HEK293 (cell line): ENCODE data around the gene STK11.
A peak's percentile ranks its signal among the peaks of the same experiment; 100 is the strongest.

Experiments used
- BCL11B ChIP-seq: fragments of 450-650 bp; formaldehyde crosslinking; IDR thresholded peaks from 2 replicates; pipeline ENCODE4 v1.5.1; 2016; ENCODE audit warnings: low read depth, missing biosample characterization, missing genetic modification characterization
- KLF16 ChIP-seq: fragments of 450-650 bp; formaldehyde crosslinking; IDR thresholded peaks from 2 replicates; pipeline ENCODE4 v1.5.1; 2017; ENCODE audit warnings: missing biosample characterization, missing genetic modification characterization
- KLF8 ChIP-seq: fragments of 450-650 bp; formaldehyde crosslinking; IDR thresholded peaks from 2 replicates; pipeline ENCODE4 v1.5.1; 2016; ENCODE audit warnings: missing biosample characterization, missing genetic modification characterization
- SCRT2 ChIP-seq: fragments of 450-650 bp; formaldehyde crosslinking; IDR thresholded peaks from 2 replicates; pipeline ENCODE4 v1.5.1; 2016; ENCODE audit warnings: missing biosample characterization, missing genetic modification characterization
- SP3 ChIP-seq: fragments of 450-650 bp; formaldehyde crosslinking; IDR thresholded peaks from 2 replicates; pipeline ENCODE4 v1.5.1; 2016; ENCODE audit warnings: missing biosample characterization, missing genetic modification characterization
- ZBTB48 ChIP-seq: fragments of 450-650 bp; formaldehyde crosslinking; IDR thresholded peaks from 2 replicates; pipeline ENCODE4 v1.5.1; 2016; ENCODE audit warnings: missing biosample characterization, missing genetic modification characterization
- ZBTB8A ChIP-seq: fragments of 450-650 bp; formaldehyde crosslinking; IDR thresholded peaks from 2 replicates; pipeline ENCODE4 v1.5.1; 2016; ENCODE audit warnings: missing biosample characterization, missing genetic modification characterization
- ZEB2 ChIP-seq: fragments of 450-650 bp; formaldehyde crosslinking; IDR thresholded peaks from 2 replicates; pipeline ENCODE4 v1.5.1; 2016; ENCODE audit warnings: missing biosample characterization, missing genetic modification characterization
- ZIC2 ChIP-seq: fragments of 450-650 bp; formaldehyde crosslinking; IDR thresholded peaks from 2 replicates; pipeline ENCODE4 v1.5.1; 2016; ENCODE audit warnings: missing biosample characterization, missing genetic modification characterization
- ZNF10 ChIP-seq: fragments of 450-650 bp; formaldehyde crosslinking; IDR thresholded peaks from 2 replicates; pipeline ENCODE4 v1.5.1; 2017; ENCODE audit warnings: missing biosample characterization, missing genetic modification characterization
- ZNF146 ChIP-seq: fragments of 450-650 bp; formaldehyde crosslinking; IDR thresholded peaks from 2 replicates; pipeline ENCODE4 v1.5.1; 2016; ENCODE audit warnings: missing biosample characterization, missing genetic modification characterization
- ZNF335 ChIP-seq: fragments of 450-650 bp; formaldehyde crosslinking; conservative IDR thresholded peaks from 2 replicates; pipeline ENCODE4 v1.5.1; 2016; ENCODE audit warnings: missing biosample characterization, missing genetic modification characterization
- ZNF341 ChIP-seq: fragments of 450-650 bp; formaldehyde crosslinking; IDR thresholded peaks from 2 replicates; pipeline ENCODE4; 2016; ENCODE audit warnings: low read depth, missing biosample characterization, missing genetic modification characterization
- ZNF529 ChIP-seq: fragments of 450-650 bp; formaldehyde crosslinking; IDR thresholded peaks from 2 replicates; pipeline ENCODE4 v1.5.1; 2017; ENCODE audit warnings: missing genetic modification characterization, missing biosample characterization; ENCODE audit not compliant: insufficient replicate concordance
- ZNF561 ChIP-seq: fragments of 450-650 bp; IDR thresholded peaks from 2 replicates; pipeline ENCODE4 v1.5.1; 2018; ENCODE audit warnings: missing biosample characterization, missing genetic modification characterization, borderline replicate concordance
- ZNF623 ChIP-seq: fragments of 450-650 bp; formaldehyde crosslinking; IDR thresholded peaks from 2 replicates; pipeline ENCODE4 v1.5.1; 2016; ENCODE audit warnings: missing biosample characterization, missing genetic modification characterization
- TF ChIP-seq, protein P1 (sequence below): fragments of 450-650 bp; formaldehyde crosslinking; IDR thresholded peaks from 2 replicates; pipeline ENCODE4 v1.5.1; 2016; ENCODE audit warnings: missing biosample characterization, missing genetic modification characterization
- TF ChIP-seq, protein P2 (sequence below): fragments of 450-650 bp; formaldehyde crosslinking; IDR thresholded peaks from 2 replicates; pipeline ENCODE4 v1.5.1; 2016; ENCODE audit warnings: missing biosample characterization, missing genetic modification characterization
- TF ChIP-seq, protein P3 (sequence below): fragments of 450-650 bp; formaldehyde crosslinking; IDR thresholded peaks from 2 replicates; pipeline ENCODE4 v1.5.1; 2017; ENCODE audit warnings: missing biosample characterization, missing genetic modification characterization
- TF ChIP-seq, protein P4 (sequence below): fragments of 450-650 bp; formaldehyde crosslinking; IDR thresholded peaks from 2 replicates; pipeline ENCODE4 v1.5.1; 2016; ENCODE audit warnings: missing biosample characterization, missing genetic modification characterization
- TF ChIP-seq, protein P5 (sequence below): fragments of 450-650 bp; formaldehyde crosslinking; IDR thresholded peaks from 2 replicates; pipeline ENCODE4 v1.5.1; 2017; ENCODE audit warnings: missing biosample characterization, missing genetic modification characterization
- TF ChIP-seq, protein P6 (sequence below): fragments of 450-650 bp; formaldehyde crosslinking; IDR thresholded peaks from 2 replicates; pipeline ENCODE4 v1.5.1; 2016; ENCODE audit warnings: missing biosample characterization, missing genetic modification characterization
- TF ChIP-seq, protein P7 (sequence below): fragments of 450-650 bp; formaldehyde crosslinking; conservative IDR thresholded peaks from 2 replicates; pipeline ENCODE4 v1.5.1; 2016; ENCODE audit warnings: low read depth, missing biosample characterization, missing genetic modification characterization

Gene STK11

DNA sequence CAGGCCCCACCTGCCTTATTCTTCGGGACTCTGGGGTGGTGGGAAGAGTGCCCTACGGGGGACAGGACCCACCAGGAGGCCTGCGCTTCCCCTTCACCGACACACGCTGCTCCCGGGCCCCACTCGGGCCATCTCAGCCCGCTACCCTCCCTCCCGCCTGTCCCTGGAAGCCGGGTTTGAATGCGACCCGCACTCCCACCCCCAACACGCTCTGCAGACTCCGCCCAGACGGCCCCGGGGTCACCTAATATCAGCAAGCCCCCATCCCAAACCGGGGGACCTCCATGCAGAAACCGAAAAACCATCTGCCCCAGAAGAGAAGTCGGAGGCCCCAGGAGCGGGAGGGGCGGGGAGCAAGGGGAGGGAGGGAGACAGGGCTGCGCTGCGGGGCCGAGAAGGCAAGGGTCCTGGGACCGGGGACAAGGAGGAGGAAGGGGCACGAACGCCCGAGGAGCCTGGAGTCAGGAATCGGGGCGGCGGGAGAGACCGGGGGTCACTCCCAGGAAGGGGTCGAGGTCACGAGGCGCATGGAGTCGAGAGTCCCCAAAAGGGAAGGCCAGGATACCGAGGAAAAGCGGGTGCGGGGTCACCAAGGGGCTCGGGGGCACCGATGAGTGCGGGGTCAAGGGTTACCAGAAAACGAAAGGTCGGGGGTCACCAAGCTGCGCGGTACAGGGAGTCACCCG is 32.3 kb upstream of the STK11 start (continued):
- TF ChIP-seq, protein P1, sequence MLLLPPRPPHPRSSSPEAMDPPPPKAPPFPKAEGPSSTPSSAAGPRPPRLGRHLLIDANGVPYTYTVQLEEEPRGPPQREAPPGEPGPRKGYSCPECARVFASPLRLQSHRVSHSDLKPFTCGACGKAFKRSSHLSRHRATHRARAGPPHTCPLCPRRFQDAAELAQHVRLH (tag by site-specific recombination) = 0 out of 2 replicates have a peak, but pooled peaks have one; percentile 42
- TF ChIP-seq, protein P2, sequence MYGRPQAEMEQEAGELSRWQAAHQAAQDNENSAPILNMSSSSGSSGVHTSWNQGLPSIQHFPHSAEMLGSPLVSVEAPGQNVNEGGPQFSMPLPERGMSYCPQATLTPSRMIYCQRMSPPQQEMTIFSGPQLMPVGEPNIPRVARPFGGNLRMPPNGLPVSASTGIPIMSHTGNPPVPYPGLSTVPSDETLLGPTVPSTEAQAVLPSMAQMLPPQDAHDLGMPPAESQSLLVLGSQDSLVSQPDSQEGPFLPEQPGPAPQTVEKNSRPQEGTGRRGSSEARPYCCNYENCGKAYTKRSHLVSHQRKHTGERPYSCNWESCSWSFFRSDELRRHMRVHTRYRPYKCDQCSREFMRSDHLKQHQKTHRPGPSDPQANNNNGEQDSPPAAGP (tag by site-specific recombination) = peak; percentile 58
- TF ChIP-seq ZEB2 (peak; percentile 45; the same call in 1 of the 2 replicates), SP3 (peak; percentile 76), KLF8 (tag by site-specific recombination) (peak; percentile 45; the same call in 1 of the 2 replicates), KLF16 (tag by site-specific recombination) (no peak), ZIC2 (peak; percentile 11; the same call in 1 of the 2 replicates), ZNF561 (peak; percentile 46; the same call in 1 of the 2 replicates), ZBTB48 (peak; percentile 50; the same call in 1 of the 2 replicates), ZNF529 (tag by site-specific recombination) (no peak), ZNF335 (tag by site-specific recombination) (peak; percentile 86), ZNF146 (tag by site-specific recombination) (0 out of 2 replicates have a peak, but pooled peaks have one; percentile 7), ZBTB8A (peak; percentile 69; the same call in 1 of the 2 replicates), SCRT2 (tag by site-specific recombination) (no peak), BCL11B (peak; percentile 100), ZNF10 (tag by site-specific recombination) (0 out of 2 replicates have a peak, but pooled peaks have one; percentile 32), ZNF341 (tag by site-specific recombination) (peak; percentile 86), ZNF623 (tag by site-specific recombination) (no peak)
- TF ChIP-seq, protein P3, sequence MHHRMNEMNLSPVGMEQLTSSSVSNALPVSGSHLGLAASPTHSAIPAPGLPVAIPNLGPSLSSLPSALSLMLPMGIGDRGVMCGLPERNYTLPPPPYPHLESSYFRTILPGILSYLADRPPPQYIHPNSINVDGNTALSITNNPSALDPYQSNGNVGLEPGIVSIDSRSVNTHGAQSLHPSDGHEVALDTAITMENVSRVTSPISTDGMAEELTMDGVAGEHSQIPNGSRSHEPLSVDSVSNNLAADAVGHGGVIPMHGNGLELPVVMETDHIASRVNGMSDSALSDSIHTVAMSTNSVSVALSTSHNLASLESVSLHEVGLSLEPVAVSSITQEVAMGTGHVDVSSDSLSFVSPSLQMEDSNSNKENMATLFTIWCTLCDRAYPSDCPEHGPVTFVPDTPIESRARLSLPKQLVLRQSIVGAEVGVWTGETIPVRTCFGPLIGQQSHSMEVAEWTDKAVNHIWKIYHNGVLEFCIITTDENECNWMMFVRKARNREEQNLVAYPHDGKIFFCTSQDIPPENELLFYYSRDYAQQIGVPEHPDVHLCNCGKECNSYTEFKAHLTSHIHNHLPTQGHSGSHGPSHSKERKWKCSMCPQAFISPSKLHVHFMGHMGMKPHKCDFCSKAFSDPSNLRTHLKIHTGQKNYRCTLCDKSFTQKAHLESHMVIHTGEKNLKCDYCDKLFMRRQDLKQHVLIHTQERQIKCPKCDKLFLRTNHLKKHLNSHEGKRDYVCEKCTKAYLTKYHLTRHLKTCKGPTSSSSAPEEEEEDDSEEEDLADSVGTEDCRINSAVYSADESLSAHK (tag by site-specific recombination) = 0 out of 2 replicates have a peak, but pooled peaks have one; percentile 22
- TF ChIP-seq, protein P4, sequence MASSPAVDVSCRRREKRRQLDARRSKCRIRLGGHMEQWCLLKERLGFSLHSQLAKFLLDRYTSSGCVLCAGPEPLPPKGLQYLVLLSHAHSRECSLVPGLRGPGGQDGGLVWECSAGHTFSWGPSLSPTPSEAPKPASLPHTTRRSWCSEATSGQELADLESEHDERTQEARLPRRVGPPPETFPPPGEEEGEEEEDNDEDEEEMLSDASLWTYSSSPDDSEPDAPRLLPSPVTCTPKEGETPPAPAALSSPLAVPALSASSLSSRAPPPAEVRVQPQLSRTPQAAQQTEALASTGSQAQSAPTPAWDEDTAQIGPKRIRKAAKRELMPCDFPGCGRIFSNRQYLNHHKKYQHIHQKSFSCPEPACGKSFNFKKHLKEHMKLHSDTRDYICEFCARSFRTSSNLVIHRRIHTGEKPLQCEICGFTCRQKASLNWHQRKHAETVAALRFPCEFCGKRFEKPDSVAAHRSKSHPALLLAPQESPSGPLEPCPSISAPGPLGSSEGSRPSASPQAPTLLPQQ = peak; percentile 78
- TF ChIP-seq, protein P5, sequence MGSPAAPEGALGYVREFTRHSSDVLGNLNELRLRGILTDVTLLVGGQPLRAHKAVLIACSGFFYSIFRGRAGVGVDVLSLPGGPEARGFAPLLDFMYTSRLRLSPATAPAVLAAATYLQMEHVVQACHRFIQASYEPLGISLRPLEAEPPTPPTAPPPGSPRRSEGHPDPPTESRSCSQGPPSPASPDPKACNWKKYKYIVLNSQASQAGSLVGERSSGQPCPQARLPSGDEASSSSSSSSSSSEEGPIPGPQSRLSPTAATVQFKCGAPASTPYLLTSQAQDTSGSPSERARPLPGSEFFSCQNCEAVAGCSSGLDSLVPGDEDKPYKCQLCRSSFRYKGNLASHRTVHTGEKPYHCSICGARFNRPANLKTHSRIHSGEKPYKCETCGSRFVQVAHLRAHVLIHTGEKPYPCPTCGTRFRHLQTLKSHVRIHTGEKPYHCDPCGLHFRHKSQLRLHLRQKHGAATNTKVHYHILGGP (tag by site-specific recombination) = no peak
- TF ChIP-seq, protein P6, sequence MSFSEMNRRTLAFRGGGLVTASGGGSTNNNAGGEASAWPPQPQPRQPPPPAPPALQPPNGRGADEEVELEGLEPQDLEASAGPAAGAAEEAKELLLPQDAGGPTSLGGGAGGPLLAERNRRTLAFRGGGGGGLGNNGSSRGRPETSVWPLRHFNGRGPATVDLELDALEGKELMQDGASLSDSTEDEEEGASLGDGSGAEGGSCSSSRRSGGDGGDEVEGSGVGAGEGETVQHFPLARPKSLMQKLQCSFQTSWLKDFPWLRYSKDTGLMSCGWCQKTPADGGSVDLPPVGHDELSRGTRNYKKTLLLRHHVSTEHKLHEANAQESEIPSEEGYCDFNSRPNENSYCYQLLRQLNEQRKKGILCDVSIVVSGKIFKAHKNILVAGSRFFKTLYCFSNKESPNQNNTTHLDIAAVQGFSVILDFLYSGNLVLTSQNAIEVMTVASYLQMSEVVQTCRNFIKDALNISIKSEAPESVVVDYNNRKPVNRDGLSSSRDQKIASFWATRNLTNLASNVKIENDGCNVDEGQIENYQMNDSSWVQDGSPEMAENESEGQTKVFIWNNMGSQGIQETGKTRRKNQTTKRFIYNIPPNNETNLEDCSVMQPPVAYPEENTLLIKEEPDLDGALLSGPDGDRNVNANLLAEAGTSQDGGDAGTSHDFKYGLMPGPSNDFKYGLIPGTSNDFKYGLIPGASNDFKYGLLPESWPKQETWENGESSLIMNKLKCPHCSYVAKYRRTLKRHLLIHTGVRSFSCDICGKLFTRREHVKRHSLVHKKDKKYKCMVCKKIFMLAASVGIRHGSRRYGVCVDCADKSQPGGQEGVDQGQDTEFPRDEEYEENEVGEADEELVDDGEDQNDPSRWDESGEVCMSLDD = peak; percentile 94
- TF ChIP-seq, protein P7, sequence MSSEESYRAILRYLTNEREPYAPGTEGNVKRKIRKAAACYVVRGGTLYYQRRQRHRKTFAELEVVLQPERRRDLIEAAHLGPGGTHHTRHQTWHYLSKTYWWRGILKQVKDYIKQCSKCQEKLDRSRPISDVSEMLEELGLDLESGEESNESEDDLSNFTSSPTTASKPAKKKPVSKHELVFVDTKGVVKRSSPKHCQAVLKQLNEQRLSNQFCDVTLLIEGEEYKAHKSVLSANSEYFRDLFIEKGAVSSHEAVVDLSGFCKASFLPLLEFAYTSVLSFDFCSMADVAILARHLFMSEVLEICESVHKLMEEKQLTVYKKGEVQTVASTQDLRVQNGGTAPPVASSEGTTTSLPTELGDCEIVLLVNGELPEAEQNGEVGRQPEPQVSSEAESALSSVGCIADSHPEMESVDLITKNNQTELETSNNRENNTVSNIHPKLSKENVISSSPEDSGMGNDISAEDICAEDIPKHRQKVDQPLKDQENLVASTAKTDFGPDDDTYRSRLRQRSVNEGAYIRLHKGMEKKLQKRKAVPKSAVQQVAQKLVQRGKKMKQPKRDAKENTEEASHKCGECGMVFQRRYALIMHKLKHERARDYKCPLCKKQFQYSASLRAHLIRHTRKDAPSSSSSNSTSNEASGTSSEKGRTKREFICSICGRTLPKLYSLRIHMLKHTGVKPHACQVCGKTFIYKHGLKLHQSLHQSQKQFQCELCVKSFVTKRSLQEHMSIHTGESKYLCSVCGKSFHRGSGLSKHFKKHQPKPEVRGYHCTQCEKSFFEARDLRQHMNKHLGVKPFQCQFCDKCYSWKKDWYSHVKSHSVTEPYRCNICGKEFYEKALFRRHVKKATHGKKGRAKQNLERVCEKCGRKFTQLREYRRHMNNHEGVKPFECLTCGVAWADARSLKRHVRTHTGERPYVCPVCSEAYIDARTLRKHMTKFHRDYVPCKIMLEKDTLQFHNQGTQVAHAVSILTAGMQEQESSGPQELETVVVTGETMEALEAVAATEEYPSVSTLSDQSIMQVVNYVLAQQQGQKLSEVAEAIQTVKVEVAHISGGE (tag by site-specific recombination) = 0 out of 2 replicates have a peak, but pooled peaks have one; percentile 1
